ENCODE measurements around the gene MLH3. TPM values are rescaled to one million over a fixed set of nuclear protein-coding genes. Genes with fewer than 3 reads are reported as not detected.

Gene MLH3
- total RNA-seq, 1 experiment from 2014 or later: 48.7 TPM

DNA sequence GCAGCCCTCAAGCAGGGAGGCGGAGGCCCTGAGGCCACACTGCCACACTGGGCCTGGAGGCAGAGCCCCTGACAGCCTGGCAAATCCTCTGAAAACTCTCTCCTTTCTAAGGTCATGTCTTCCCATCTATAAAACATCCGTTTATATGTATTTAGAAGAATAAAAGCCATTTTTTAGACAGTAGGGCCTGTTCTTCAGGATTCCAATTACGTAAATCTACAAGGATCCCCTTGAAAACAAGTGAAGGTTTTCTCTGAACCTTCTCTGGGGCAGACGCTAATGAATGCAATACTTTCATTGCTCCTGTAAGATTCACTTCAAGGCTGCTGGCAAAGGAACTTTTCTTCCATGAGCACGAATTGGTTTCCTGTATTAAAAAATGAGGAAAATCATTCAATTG is 35.8 kb downstream of the MLH3 start:
- H4K20me1 ChIP-seq (ENCODE audit: insufficient read depth): no peaks in the 10 kb centered on the region
- no peak for DNase-seq
- H3K27me3 ChIP-seq (ENCODE audit: insufficient read depth, low read depth): no peaks in the 10 kb centered on the region
- intact Hi-C loops (cut with micrococcal nuclease; ENCODE audit: unreplicated experiment): no loop called here
- H3K79me2 ChIP-seq (ENCODE audit: low read depth): no peaks in the 10 kb centered on the region
- POLR2A ChIA-PET (ENCODE audit: unreplicated experiment): no interaction called here
- peaks cover 41% of the 10 kb centered on the region for H3K36me3 ChIP-seq (ENCODE audit: low read depth)
- no peak for TF ChIP-seq EZH2 (IDR thresholded peaks at IDR 0.05; ENCODE audit: low read depth)
- TF ChIP-seq, protein P1, sequence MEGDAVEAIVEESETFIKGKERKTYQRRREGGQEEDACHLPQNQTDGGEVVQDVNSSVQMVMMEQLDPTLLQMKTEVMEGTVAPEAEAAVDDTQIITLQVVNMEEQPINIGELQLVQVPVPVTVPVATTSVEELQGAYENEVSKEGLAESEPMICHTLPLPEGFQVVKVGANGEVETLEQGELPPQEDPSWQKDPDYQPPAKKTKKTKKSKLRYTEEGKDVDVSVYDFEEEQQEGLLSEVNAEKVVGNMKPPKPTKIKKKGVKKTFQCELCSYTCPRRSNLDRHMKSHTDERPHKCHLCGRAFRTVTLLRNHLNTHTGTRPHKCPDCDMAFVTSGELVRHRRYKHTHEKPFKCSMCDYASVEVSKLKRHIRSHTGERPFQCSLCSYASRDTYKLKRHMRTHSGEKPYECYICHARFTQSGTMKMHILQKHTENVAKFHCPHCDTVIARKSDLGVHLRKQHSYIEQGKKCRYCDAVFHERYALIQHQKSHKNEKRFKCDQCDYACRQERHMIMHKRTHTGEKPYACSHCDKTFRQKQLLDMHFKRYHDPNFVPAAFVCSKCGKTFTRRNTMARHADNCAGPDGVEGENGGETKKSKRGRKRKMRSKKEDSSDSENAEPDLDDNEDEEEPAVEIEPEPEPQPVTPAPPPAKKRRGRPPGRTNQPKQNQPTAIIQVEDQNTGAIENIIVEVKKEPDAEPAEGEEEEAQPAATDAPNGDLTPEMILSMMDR (conservative IDR thresholded peaks at IDR 0.05): no peak
- H3K4me2 ChIP-seq: no peak overlapping the region
- H3K4me1 ChIP-seq (replicated peaks; ENCODE audit: insufficient read depth): peaks cover 11% of the 10 kb centered on the region
- H3K27ac ChIP-seq: no peak overlapping the region
- no peak overlapping the region for H3K4me3 ChIP-seq
- no peak overlapping the region for H2AFZ ChIP-seq
- BruUV-seq (replicated peaks): no TSS peak
- H3K9me2 ChIP-seq (ENCODE audit: insufficient read depth): no peaks in the 10 kb centered on the region
- H3F3A ChIP-seq (ENCODE audit: insufficient read depth, low read depth): peaks cover 23% of the 10 kb centered on the region; the same call in 1 of the 2 replicates
- H3K9me3 ChIP-seq (ENCODE audit: insufficient read depth, low read depth): no peaks in the 10 kb centered on the region
- CTCF ChIA-PET: no interaction called here

DNA sequence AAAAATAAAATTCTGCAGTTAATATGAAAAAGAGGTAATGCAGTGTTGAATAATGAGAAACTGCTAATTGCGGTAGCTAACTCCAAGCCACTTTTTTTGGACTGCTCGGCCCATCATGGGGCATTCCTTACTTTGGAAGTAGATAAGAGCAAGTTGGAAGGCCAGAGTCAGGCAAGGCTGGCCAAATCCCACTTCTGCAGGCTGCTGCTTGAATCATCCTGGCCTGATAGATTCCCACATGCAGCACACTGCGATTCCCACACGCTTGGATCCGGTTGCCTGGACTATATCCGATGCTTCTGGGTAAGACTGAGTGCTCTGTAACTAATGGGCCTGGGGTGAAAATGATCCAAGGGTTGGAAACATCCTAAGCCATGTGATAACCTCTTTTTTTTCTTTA is 38.0 kb downstream of the MLH3 start:
- Histone ChIP-seq H3K4me2 (no peak overlapping the region), H3K27me3 (ENCODE audit: insufficient read depth, low read depth) (no peaks in the 10 kb centered on the region), H3F3A (ENCODE audit: insufficient read depth, low read depth) (peaks cover 30% of the 10 kb centered on the region; the same call in 1 of the 2 replicates), H3K36me3 (ENCODE audit: low read depth) (peaks cover 44% of the 10 kb centered on the region), H3K9me2 (ENCODE audit: insufficient read depth) (no peaks in the 10 kb centered on the region), H2AFZ (no peak overlapping the region), H3K9me3 (ENCODE audit: insufficient read depth, low read depth) (no peaks in the 10 kb centered on the region), H4K20me1 (ENCODE audit: insufficient read depth) (no peaks in the 10 kb centered on the region), H3K27ac (no peak overlapping the region), H3K4me3 (no peak overlapping the region), H3K4me1 (replicated peaks; ENCODE audit: insufficient read depth) (peaks cover 3% of the 10 kb centered on the region), H3K79me2 (ENCODE audit: low read depth) (no peaks in the 10 kb centered on the region)
- ChIA-PET CTCF (no interaction called here), POLR2A (ENCODE audit: unreplicated experiment) (interaction anchor here (0.5 to 0.6 kb wide), 4 partner anchors 34 to 250 kb away, joined by 3 to 14 read pairs (median 3); partner anchors contain the start of gene ZC2HC1C)
- TF ChIP-seq EZH2 (IDR thresholded peaks at IDR 0.05; ENCODE audit: low read depth): no peak
- TF ChIP-seq, protein P1 (conservative IDR thresholded peaks at IDR 0.05): no peak
- no peak for DNase-seq
- intact Hi-C loops (cut with micrococcal nuclease; ENCODE audit: unreplicated experiment): no loop called here
- BruUV-seq (replicated peaks): no TSS peak

DNA sequence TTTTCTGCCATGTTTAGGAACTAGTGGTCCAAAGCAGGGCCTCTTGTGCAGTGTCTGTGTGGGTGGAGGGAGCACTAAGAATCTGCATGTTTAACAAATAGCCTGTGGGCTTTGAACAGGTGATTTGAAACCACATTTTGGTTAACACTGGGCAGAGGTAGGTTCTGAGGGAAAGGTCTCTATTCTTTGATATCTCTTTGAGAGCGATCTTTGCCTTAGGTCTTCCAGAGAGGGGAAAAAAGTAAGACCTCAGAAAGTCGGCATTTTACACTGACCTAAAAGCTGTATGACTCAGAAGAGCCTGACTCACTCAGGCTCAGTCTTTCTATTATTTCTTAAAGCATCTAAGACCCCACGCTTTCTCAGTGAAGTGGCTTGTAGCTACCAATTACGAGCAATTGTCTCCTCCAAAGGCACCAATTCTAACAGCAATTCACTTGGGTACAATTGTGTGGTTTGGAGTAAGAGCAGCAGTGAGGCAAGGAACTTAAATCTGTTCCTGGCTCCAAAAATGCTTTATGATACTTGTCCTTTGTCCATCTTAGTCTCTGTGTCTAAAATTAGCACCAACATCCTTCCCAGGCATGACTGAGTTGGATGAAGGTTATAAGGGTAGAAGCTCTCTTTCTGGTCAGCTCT is 39.8 kb downstream of the MLH3 start:
- H3K79me2 ChIP-seq (ENCODE audit: low read depth): no peaks in the 10 kb centered on the region
- H3F3A ChIP-seq (ENCODE audit: insufficient read depth, low read depth): peaks cover 40% of the 10 kb centered on the region; the same call in 1 of the 2 replicates
- no peaks in the 10 kb centered on the region for H3K9me3 ChIP-seq (ENCODE audit: insufficient read depth, low read depth)
- peak overlapping the region; percentile 1; the same call in 1 of the 2 replicates for H3K27ac ChIP-seq
- no peaks in the 10 kb centered on the region for H3K27me3 ChIP-seq (ENCODE audit: insufficient read depth, low read depth)
- ChIA-PET CTCF (interaction anchor here (0.6 kb wide), 1 partner anchor 650 kb away, joined by 4 read pairs; no protein-coding TSS in a partner anchor), POLR2A (ENCODE audit: unreplicated experiment) (interaction anchor here (0.5 to 0.6 kb wide), 2 partner anchors 64 to 106 kb away, joined by 3 to 6 read pairs; no protein-coding TSS in a partner anchor)
- no peaks in the 10 kb centered on the region for H3K4me1 ChIP-seq (replicated peaks; ENCODE audit: insufficient read depth)
- H4K20me1 ChIP-seq (ENCODE audit: insufficient read depth): no peaks in the 10 kb centered on the region
- TF ChIP-seq, protein P1 (conservative IDR thresholded peaks at IDR 0.05): no peak
- TF ChIP-seq EZH2 (IDR thresholded peaks at IDR 0.05; ENCODE audit: low read depth): no peak
- no peaks in the 10 kb centered on the region for H3K9me2 ChIP-seq (ENCODE audit: insufficient read depth)
- no peak for DNase-seq
- H3K4me2 ChIP-seq: no peak overlapping the region
- intact Hi-C loops (cut with micrococcal nuclease; ENCODE audit: unreplicated experiment): no loop called here
- peaks cover 53% of the 10 kb centered on the region for H3K36me3 ChIP-seq (ENCODE audit: low read depth)
- no TSS peak for BruUV-seq (replicated peaks)
- H3K4me3 ChIP-seq: no peak overlapping the region
- no peak overlapping the region for H2AFZ ChIP-seq

All from PC-9 (cell line).